Upper lobe of left lung (tissue), 4 donors: ENCODE measurements around the gene OVAAL.

ENCODE experiments used
- EP300 ChIP-seq, 4 donors: sonication (generic); formaldehyde crosslinking; IDR thresholded peaks; one replicate each; pipeline ENCODE4 v1.5.1; 2017; ENCODE audit warnings: antibody characterized with exemption in 4 of 4, control low read depth in 2 of 4
- POLR2AphosphoS5 ChIP-seq, 2 donors: sonication (generic); formaldehyde crosslinking; IDR thresholded peaks; one replicate each; pipeline ENCODE4 v1.5.1; 2017; ENCODE audit warnings: antibody characterized with exemption in 2 of 2
- TF ChIP-seq, protein P1 (sequence below), 6 experiments: fragments of 450-650 bp in 4 of 6; fragments of 200-600 bp in 2 of 6; sonication (generic) in 2 of 6; IDR thresholded peaks; one replicate each; pipeline ENCODE4 v1.5.1; 2016 to 2019; ENCODE audit warnings: antibody characterized with exemption in 6 of 6

DNA sequence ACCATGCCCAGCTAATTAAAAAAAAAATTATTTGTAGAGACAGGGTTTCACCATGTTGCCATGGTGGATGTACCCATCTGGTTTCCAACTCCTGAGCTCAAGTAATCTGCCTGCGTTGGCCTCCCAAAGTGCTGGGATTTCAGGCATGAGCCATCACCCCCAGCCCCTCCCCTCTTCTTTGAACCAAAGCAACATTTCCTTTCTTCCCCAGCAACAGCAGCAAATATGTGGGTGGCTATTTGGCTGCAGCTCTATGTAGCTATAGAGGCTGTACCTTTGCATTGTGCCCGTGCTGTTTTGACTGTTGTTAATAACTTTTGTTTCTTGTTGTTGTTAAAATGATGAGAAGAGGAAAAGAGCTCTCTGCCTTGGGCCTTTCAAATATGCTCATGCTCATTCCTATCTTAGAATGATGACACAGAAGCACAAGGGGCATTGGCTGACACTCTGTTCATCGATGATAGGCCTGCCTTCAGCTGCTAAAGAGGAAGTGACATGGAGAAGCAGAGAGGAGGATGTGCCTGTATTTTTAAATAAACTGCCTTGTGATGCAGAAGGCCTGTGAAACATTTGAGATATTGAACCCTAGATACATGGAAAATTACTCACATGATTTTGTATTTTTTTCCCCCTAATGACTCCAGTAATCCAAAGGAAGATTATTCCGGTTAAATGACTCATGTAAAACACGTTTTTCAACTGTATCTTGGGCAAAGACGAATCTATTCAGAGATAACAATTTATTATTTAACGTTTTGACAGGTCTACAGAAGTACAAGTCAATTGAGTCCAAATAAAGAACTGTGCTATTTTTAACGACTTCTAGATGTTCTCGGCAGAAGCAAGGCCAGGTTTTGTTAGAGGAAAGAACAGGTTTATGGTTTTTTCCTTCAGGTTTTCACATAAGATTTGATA is 52.5 kb downstream of the OVAAL start:
- TF ChIP-seq, protein P1, sequence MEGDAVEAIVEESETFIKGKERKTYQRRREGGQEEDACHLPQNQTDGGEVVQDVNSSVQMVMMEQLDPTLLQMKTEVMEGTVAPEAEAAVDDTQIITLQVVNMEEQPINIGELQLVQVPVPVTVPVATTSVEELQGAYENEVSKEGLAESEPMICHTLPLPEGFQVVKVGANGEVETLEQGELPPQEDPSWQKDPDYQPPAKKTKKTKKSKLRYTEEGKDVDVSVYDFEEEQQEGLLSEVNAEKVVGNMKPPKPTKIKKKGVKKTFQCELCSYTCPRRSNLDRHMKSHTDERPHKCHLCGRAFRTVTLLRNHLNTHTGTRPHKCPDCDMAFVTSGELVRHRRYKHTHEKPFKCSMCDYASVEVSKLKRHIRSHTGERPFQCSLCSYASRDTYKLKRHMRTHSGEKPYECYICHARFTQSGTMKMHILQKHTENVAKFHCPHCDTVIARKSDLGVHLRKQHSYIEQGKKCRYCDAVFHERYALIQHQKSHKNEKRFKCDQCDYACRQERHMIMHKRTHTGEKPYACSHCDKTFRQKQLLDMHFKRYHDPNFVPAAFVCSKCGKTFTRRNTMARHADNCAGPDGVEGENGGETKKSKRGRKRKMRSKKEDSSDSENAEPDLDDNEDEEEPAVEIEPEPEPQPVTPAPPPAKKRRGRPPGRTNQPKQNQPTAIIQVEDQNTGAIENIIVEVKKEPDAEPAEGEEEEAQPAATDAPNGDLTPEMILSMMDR (IDR thresholded peaks at IDR 0.05), result no peak
- no peak for TF ChIP-seq POLR2AphosphoS5 (IDR thresholded peaks at IDR 0.05)
- no peak for TF ChIP-seq EP300 (IDR thresholded peaks at IDR 0.05)
